ENCODE measurements around the gene RB1. TPM values are rescaled to one million over a fixed set of nuclear protein-coding genes. Genes with fewer than 3 reads are reported as not detected.

RB1 gene
- total and polyA plus RNA-seq, 2 donors from 2014 or later: 12.3 to 46.5 TPM

GRCh38 chr13:48398450-48399095, 95.0 kb downstream of the RB1 start:
- Histone ChIP-seq H3K9ac (ENCODE audit: low read length in 3 of 3) (no peak overlapping the region), H3K9me3 (ENCODE audit: control insufficient read depth in 2 of 3, insufficient read depth in 1 of 3, low read length in 3 of 3) (no peaks in the 10 kb centered on the region), H3K4me1 (ENCODE audit: control insufficient read depth in 2 of 3, insufficient read depth in 2 of 3, low read depth in 1 of 3, low read length in 3 of 3) (peaks cover 6 to 23% (median 14%) of the 10 kb centered on the region in 3 donors), H3K4me3 (ENCODE audit: low read length in 3 of 3) (peak overlapping the region in 2 of 3 donors; percentile 16 to 18), H3K27ac (ENCODE audit: low read depth in 2 of 2, low read length in 2 of 2) (peak overlapping the region; percentile 60 to 61), H3K27me3 (ENCODE audit: control insufficient read depth, insufficient read depth, low read length) (no peaks in the 10 kb centered on the region), H3K36me3 (ENCODE audit: control insufficient read depth in 2 of 3, insufficient read depth in 3 of 3, low read length in 3 of 3) (no peaks in the 10 kb centered on the region)
- TF ChIP-seq CTCF (IDR thresholded peaks at IDR 0.05; ENCODE audit: borderline replicate concordance, extremely low read depth, insufficient read depth): no peak
- intact Hi-C loops (cut with DNase I): no loop called here
- FAIRE-seq: peak; percentile 94
- DNase-seq: peak in 1 of 5 donors; percentile 43

- Histone ChIP-seq H3K27me3 (ENCODE audit: control insufficient read depth, insufficient read depth, low read length) (no peaks in the 10 kb centered on the region), H3K9me3 (ENCODE audit: control insufficient read depth in 2 of 3, insufficient read depth in 1 of 3, low read length in 3 of 3) (no peaks in the 10 kb centered on the region), H3K9ac (ENCODE audit: low read length in 3 of 3) (no peak overlapping the region), H3K27ac (ENCODE audit: low read depth in 2 of 2, low read length in 2 of 2) (peak overlapping the region in 1 of 2 donors; percentile 41), H3K4me1 (ENCODE audit: control insufficient read depth in 2 of 3, insufficient read depth in 2 of 3, low read depth in 1 of 3, low read length in 3 of 3) (peaks cover 6 to 25% (median 14%) of the 10 kb centered on the region in 3 donors), H3K4me3 (ENCODE audit: low read length in 3 of 3) (no peak overlapping the region), H3K36me3 (ENCODE audit: control insufficient read depth in 2 of 3, insufficient read depth in 3 of 3, low read length in 3 of 3) (no peaks in the 10 kb centered on the region)
- DNase-seq: no peak
- TF ChIP-seq CTCF (IDR thresholded peaks at IDR 0.05; ENCODE audit: borderline replicate concordance, extremely low read depth, insufficient read depth): no peak
- intact Hi-C loops (cut with DNase I): no loop called here
- FAIRE-seq: no peak
Measured at GRCh38 chr13:48400090-48400694, 96.6 kb downstream of the RB1 start.

- Histone ChIP-seq H3K27ac (ENCODE audit: low read depth in 2 of 2, low read length in 2 of 2) (peak overlapping the region; percentile 0 to 41), H3K27me3 (ENCODE audit: control insufficient read depth, insufficient read depth, low read length) (no peaks in the 10 kb centered on the region), H3K9me3 (ENCODE audit: control insufficient read depth in 2 of 3, insufficient read depth in 1 of 3, low read length in 3 of 3) (no peaks in the 10 kb centered on the region), H3K4me3 (ENCODE audit: low read length in 3 of 3) (no peak overlapping the region), H3K36me3 (ENCODE audit: control insufficient read depth in 2 of 3, insufficient read depth in 3 of 3, low read length in 3 of 3) (no peaks in the 10 kb centered on the region), H3K9ac (ENCODE audit: low read length in 3 of 3) (no peak overlapping the region), H3K4me1 (ENCODE audit: control insufficient read depth in 2 of 3, insufficient read depth in 2 of 3, low read depth in 1 of 3, low read length in 3 of 3) (peaks cover 6 to 27% (median 14%) of the 10 kb centered on the region in 3 donors)
- peak; percentile 57 for FAIRE-seq
- intact Hi-C loops (cut with DNase I): no loop called here
- no peak for TF ChIP-seq CTCF (IDR thresholded peaks at IDR 0.05; ENCODE audit: borderline replicate concordance, extremely low read depth, insufficient read depth)
- DNase-seq: peak in 1 of 5 donors; percentile 68
Measured at GRCh38 chr13:48400850-48401291, 97.3 kb downstream of the RB1 start.

Measured in kidney (tissue), 14 donors.